ENCODE measurements around the gene CFAP20. TPM values are rescaled to one million over a fixed set of nuclear protein-coding genes. Genes with fewer than 3 reads are reported as not detected.

CFAP20 gene
- total and polyA plus RNA-seq, 7 experiments from 2014 or later = 28.2 to 165 (median 39.1) TPM

- Mint-ChIP-seq H3K4me3 (peak overlapping the region in 9 of 10 donors; percentile 89 to 95 (median 91)), H3K36me3 (peaks cover 0 to 6% (median 0%) of the 10 kb centered on the region in 5 donors), H3K4me1 (peaks cover 45 to 68% (median 65%) of the 10 kb centered on the region in 7 donors), H3K9me3 (peaks cover 0 to 4% (median 0%) of the 10 kb centered on the region in 11 donors), H3K27ac (peak overlapping the region; percentile 80 to 98 (median 94)), H3K27me3 (no peaks in the 10 kb centered on the region)
- Histone ChIP-seq H3K36me3 (ENCODE audit: control insufficient read depth in 2 of 3, insufficient read depth in 3 of 3, low read length in 3 of 3) (peaks cover 0 to 3% (median 0%) of the 10 kb centered on the region in 3 experiments), H3K27me3 (ENCODE audit: control insufficient read depth in 2 of 2, insufficient read depth in 2 of 2, low read length in 2 of 2) (no peaks in the 10 kb centered on the region), H3K9me3 (ENCODE audit: control insufficient read depth in 2 of 3, low read length in 3 of 3) (no peaks in the 10 kb centered on the region), H3K4me3 (ENCODE audit: low read length) (no peak overlapping the region), H3K4me1 (ENCODE audit: control insufficient read depth in 2 of 2, insufficient read depth in 2 of 2, low read length in 2 of 2) (peaks cover 27 to 29% of the 10 kb centered on the region in 2 donors), H3K27ac (ENCODE audit: low read depth, low read length) (peak overlapping the region; percentile 65)
- ChIA-PET POLR2A (interaction anchor here (0.6 kb wide), 1 partner anchor 12 kb away, joined by 3 read pairs; no protein-coding TSS in a partner anchor), CTCF (interaction anchor here (1.0 to 1.3 kb wide), 4 partner anchors 15 to 122 kb away, joined by 3 to 4 read pairs (median 3); no protein-coding TSS in a partner anchor)
- intact Hi-C loops (cut with micrococcal nuclease) = loop anchor here (2.0 to 10.0 kb wide), 6 partner anchors 111 to 824 kb away; partner anchors contain the start of genes NDRG4 (in 1 of the 2) and SETD6 (in 1 of the 2)
- ATAC-seq (no peak), DNase-seq (no peak)
Observed at GRCh38 chr16:58126451-58126961, 2.7 kb downstream of the CFAP20 start.

- H3K4me3 ChIP-seq (ENCODE audit: low read length) = no peak overlapping the region
- ATAC-seq = no peak
- peaks cover 27 to 29% of the 10 kb centered on the region in 2 donors for H3K4me1 ChIP-seq (ENCODE audit: control insufficient read depth in 2 of 2, insufficient read depth in 2 of 2, low read length in 2 of 2)
Observed at GRCh38 chr16:58125781-58126335, 3.3 kb downstream of the CFAP20 start.

DNA sequence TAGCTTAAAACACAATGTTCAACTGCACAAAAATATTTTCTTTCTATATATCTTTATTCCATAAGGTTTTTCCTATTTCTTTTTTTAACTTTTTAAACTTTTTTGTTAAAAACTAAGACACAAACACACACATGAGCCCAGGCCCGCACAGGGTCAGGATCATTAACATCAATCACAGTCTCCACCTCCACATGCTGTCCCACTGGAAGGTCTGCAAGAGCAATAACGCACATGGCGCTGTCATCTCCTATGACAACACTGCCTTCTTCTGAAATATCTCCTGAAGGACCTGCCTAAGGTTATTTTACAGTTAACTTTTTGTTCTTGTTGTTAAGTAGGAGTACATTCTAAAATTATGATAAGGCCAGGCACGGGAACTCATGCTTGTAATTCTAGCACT, 4.1 kb downstream of the CFAP20 start:
- peaks cover 0 to 3% (median 0%) of the 10 kb centered on the region in 3 experiments for H3K36me3 ChIP-seq (ENCODE audit: control insufficient read depth in 2 of 3, insufficient read depth in 3 of 3, low read length in 3 of 3)
- H3K27me3 ChIP-seq (ENCODE audit: control insufficient read depth in 2 of 2, insufficient read depth in 2 of 2, low read length in 2 of 2) = no peaks in the 10 kb centered on the region
- intact Hi-C loops (cut with micrococcal nuclease) = loop anchor here (5.0 to 10.0 kb wide), 5 partner anchors 112 to 823 kb away; partner anchors contain the start of genes NDRG4 (in 1 of the 2) and SETD6 (in 1 of the 2)
- POLR2A ChIA-PET = no interaction called here
- Mint-ChIP-seq H3K4me3 (peak overlapping the region in 2 of 10 donors; percentile 9 to 43), H3K4me1 (peaks cover 52 to 82% (median 80%) of the 10 kb centered on the region in 7 donors), H3K27me3 (no peaks in the 10 kb centered on the region), H3K27ac (peak overlapping the region in 3 of 9 donors; percentile 29 to 49 (median 48)), H3K9me3 (peaks cover 0 to 5% (median 0%) of the 10 kb centered on the region in 11 donors), H3K36me3 (peaks cover 0 to 5% (median 0%) of the 10 kb centered on the region in 5 donors)
- DNase-seq (no peak), ATAC-seq (no peak)
- no peaks in the 10 kb centered on the region for H3K9me3 ChIP-seq (ENCODE audit: control insufficient read depth in 2 of 3, low read length in 3 of 3)
- CTCF ChIA-PET = no interaction called here
- H3K27ac ChIP-seq (ENCODE audit: low read depth, low read length) = no peak overlapping the region
- no peak overlapping the region for H3K4me3 ChIP-seq (ENCODE audit: low read length)
- peaks cover 27 to 29% of the 10 kb centered on the region in 2 donors for H3K4me1 ChIP-seq (ENCODE audit: control insufficient read depth in 2 of 2, insufficient read depth in 2 of 2, low read length in 2 of 2)

More at GRCh38 chr16:58125781-58126335, 3.3 kb downstream of the CFAP20 start:
- Mint-ChIP-seq H3K4me3 (peak overlapping the region; percentile 8 to 95 (median 78)), H3K9me3 (peaks cover 0 to 4% (median 0%) of the 10 kb centered on the region in 11 donors), H3K27ac (peak overlapping the region in 8 of 9 donors; percentile 29 to 98 (median 94)), H3K4me1 (peaks cover 48 to 74% (median 71%) of the 10 kb centered on the region in 7 donors), H3K27me3 (no peaks in the 10 kb centered on the region), H3K36me3 (peaks cover 0 to 5% (median 0%) of the 10 kb centered on the region in 5 donors)
- intact Hi-C loops (cut with micrococcal nuclease) = loop anchor here (2.0 to 10.0 kb wide), 6 partner anchors 111 to 824 kb away; partner anchors contain the start of genes NDRG4 (in 1 of the 2) and SETD6 (in 1 of the 2)
- no peaks in the 10 kb centered on the region for H3K27me3 ChIP-seq (ENCODE audit: control insufficient read depth in 2 of 2, insufficient read depth in 2 of 2, low read length in 2 of 2)
- peak overlapping the region; percentile 26 for H3K27ac ChIP-seq (ENCODE audit: low read depth, low read length)
- ChIA-PET CTCF (interaction anchor here (0.9 to 1.3 kb wide), 3 partner anchors 100 to 219 kb away, joined by 3 read pairs; no protein-coding TSS in a partner anchor), POLR2A (interaction anchor here (0.6 kb wide), 1 partner anchor 11 kb away, joined by 3 read pairs; no protein-coding TSS in a partner anchor)
- no peaks in the 10 kb centered on the region for H3K9me3 ChIP-seq (ENCODE audit: control insufficient read depth in 2 of 3, low read length in 3 of 3)
- no peak for DNase-seq
- peaks cover 0 to 3% (median 0%) of the 10 kb centered on the region in 3 experiments for H3K36me3 ChIP-seq (ENCODE audit: control insufficient read depth in 2 of 3, insufficient read depth in 3 of 3, low read length in 3 of 3)

- ChIA-PET POLR2A (no interaction called here), CTCF (no interaction called here)
- Histone ChIP-seq H3K4me3 (ENCODE audit: low read length) (no peak overlapping the region), H3K36me3 (ENCODE audit: control insufficient read depth in 2 of 3, insufficient read depth in 3 of 3, low read length in 3 of 3) (peaks cover 0 to 3% (median 0%) of the 10 kb centered on the region in 3 experiments), H3K4me1 (ENCODE audit: control insufficient read depth in 2 of 2, insufficient read depth in 2 of 2, low read length in 2 of 2) (peaks cover 27 to 29% of the 10 kb centered on the region in 2 donors), H3K9me3 (ENCODE audit: control insufficient read depth in 2 of 3, low read length in 3 of 3) (no peaks in the 10 kb centered on the region), H3K27me3 (ENCODE audit: control insufficient read depth in 2 of 2, insufficient read depth in 2 of 2, low read length in 2 of 2) (no peaks in the 10 kb centered on the region), H3K27ac (ENCODE audit: low read depth, low read length) (no peak overlapping the region)
- peak overlapping the region in 1 of 10 donors; percentile 8 for H3K4me3 Mint-ChIP-seq
- DNase-seq = no peak
- peak overlapping the region in 6 of 9 donors; percentile 38 to 74 (median 60) for H3K27ac Mint-ChIP-seq
- H3K27me3 Mint-ChIP-seq = no peaks in the 10 kb centered on the region
- ATAC-seq = no peak
- H3K4me1 Mint-ChIP-seq = peaks cover 55 to 85% (median 80%) of the 10 kb centered on the region in 7 donors
- intact Hi-C loops (cut with micrococcal nuclease) = loop anchor here in 1 of 2 donors (10.0 kb wide), 1 partner anchor 390 kb away; the partner anchor contains the start of gene SETD6
- H3K9me3 Mint-ChIP-seq = peaks cover 0 to 5% (median 0%) of the 10 kb centered on the region in 11 donors
- peaks cover 0 to 2% (median 0%) of the 10 kb centered on the region in 5 donors for H3K36me3 Mint-ChIP-seq
Observed at GRCh38 chr16:58124601-58124915, 4.6 kb downstream of the CFAP20 start.

GRCh38 chr16:58123896-58124600, 5.1 kb downstream of the CFAP20 start:
- Mint-ChIP-seq H3K36me3 (no peaks in the 10 kb centered on the region), H3K27me3 (no peaks in the 10 kb centered on the region), H3K27ac (peak overlapping the region in 8 of 9 donors; percentile 38 to 74 (median 56)), H3K4me1 (peaks cover 52 to 80% (median 75%) of the 10 kb centered on the region in 7 donors), H3K4me3 (peak overlapping the region in 3 of 10 donors; percentile 12 to 26 (median 13)), H3K9me3 (peaks cover 0 to 5% (median 0%) of the 10 kb centered on the region in 11 donors)
- ATAC-seq (no peak), DNase-seq (no peak)
- CTCF ChIA-PET = interaction anchor here (0.6 kb wide), 1 partner anchor 1768 kb away, joined by 3 read pairs; no protein-coding TSS in a partner anchor
- H3K27me3 ChIP-seq (ENCODE audit: control insufficient read depth in 2 of 2, insufficient read depth in 2 of 2, low read length in 2 of 2) = no peaks in the 10 kb centered on the region
- H3K4me3 ChIP-seq (ENCODE audit: low read length) = no peak overlapping the region
- peak overlapping the region; percentile 19 for H3K27ac ChIP-seq (ENCODE audit: low read depth, low read length)
- H3K4me1 ChIP-seq (ENCODE audit: control insufficient read depth in 2 of 2, insufficient read depth in 2 of 2, low read length in 2 of 2) = peaks cover 27 to 29% of the 10 kb centered on the region in 2 donors
- peaks cover 0 to 2% (median 0%) of the 10 kb centered on the region in 3 experiments for H3K36me3 ChIP-seq (ENCODE audit: control insufficient read depth in 2 of 3, insufficient read depth in 3 of 3, low read length in 3 of 3)
- H3K9me3 ChIP-seq (ENCODE audit: control insufficient read depth in 2 of 3, low read length in 3 of 3) = no peaks in the 10 kb centered on the region
- intact Hi-C loops (cut with micrococcal nuclease) = loop anchor here in 1 of 2 donors (10.0 kb wide), 1 partner anchor 391 kb away; the partner anchor contains the start of gene SETD6
- POLR2A ChIA-PET = no interaction called here

GRCh38 chr16:58121132-58121531, 8.0 kb downstream of the CFAP20 start:
- no peaks in the 10 kb centered on the region for H3K27me3 Mint-ChIP-seq
- DNase-seq = no peak
- no peaks in the 10 kb centered on the region for H3K27me3 ChIP-seq (ENCODE audit: control insufficient read depth in 2 of 2, insufficient read depth in 2 of 2, low read length in 2 of 2)
- H3K4me1 ChIP-seq (ENCODE audit: control insufficient read depth in 2 of 2, insufficient read depth in 2 of 2, low read length in 2 of 2) = peaks cover 6 to 14% of the 10 kb centered on the region in 2 donors
- CTCF ChIA-PET = interaction anchor here (0.7 to 1.3 kb wide), 3 partner anchors 21 to 112 kb away, joined by 4 to 6 read pairs (median 4); no protein-coding TSS in a partner anchor
- POLR2A ChIA-PET = interaction anchor here (1.6 kb wide), 1 partner anchor 9 kb away, joined by 8 read pairs; the partner anchor contains the start of gene CFAP20
- H3K36me3 Mint-ChIP-seq = peaks cover 0 to 15% (median 1%) of the 10 kb centered on the region in 5 donors
- peaks cover 36 to 68% (median 58%) of the 10 kb centered on the region in 7 donors for H3K4me1 Mint-ChIP-seq
- intact Hi-C loops (cut with micrococcal nuclease) = loop anchor here in 1 of 2 donors (10.0 kb wide), 1 partner anchor 394 kb away; the partner anchor contains the start of gene SETD6
- no peak overlapping the region for H3K4me3 ChIP-seq (ENCODE audit: low read length)
- H3K27ac ChIP-seq (ENCODE audit: low read depth, low read length) = no peak overlapping the region
- H3K36me3 ChIP-seq (ENCODE audit: control insufficient read depth in 2 of 3, insufficient read depth in 3 of 3, low read length in 3 of 3) = peaks cover 0 to 13% (median 11%) of the 10 kb centered on the region in 3 experiments
- no peaks in the 10 kb centered on the region for H3K9me3 ChIP-seq (ENCODE audit: control insufficient read depth in 2 of 3, low read length in 3 of 3)
- no peak for ATAC-seq
- H3K27ac Mint-ChIP-seq = peak overlapping the region in 3 of 9 donors; percentile 13 to 67 (median 55)
- H3K9me3 Mint-ChIP-seq = peaks cover 0 to 5% (median 0%) of the 10 kb centered on the region in 11 donors
- no peak overlapping the region for H3K4me3 Mint-ChIP-seq
